Endothelial cell of umbilical vein (primary cell): ENCODE measurements around the gene RPLP2.

Experiments used
- EZH2 ChIP-seq: IDR thresholded peaks from 2 replicates; pipeline ENCODE4 v1.6.1; 2012; ENCODE audit warnings: borderline replicate concordance, low read depth, mild to moderate bottlenecking, moderate library complexity, low read length, inconsistent platforms; ENCODE audit not compliant: severe bottlenecking
- FOS ChIP-seq: IDR thresholded peaks from 2 replicates; pipeline ENCODE4 v1.6.1; 2011; ENCODE audit warnings: mild to moderate bottlenecking, low read length, moderate library complexity, borderline replicate concordance; ENCODE audit not compliant: insufficient read depth
- GATA2 ChIP-seq: IDR thresholded peaks from 2 replicates; pipeline ENCODE4 v1.7.0; 2011; ENCODE audit warnings: low read depth, mild to moderate bottlenecking, moderate library complexity, mixed read lengths, low read length; ENCODE audit not compliant: insufficient read length, insufficient read depth
- JUN ChIP-seq: IDR thresholded peaks from 2 replicates; pipeline ENCODE4 v1.6.1; 2011; ENCODE audit warnings: borderline replicate concordance, low read depth; ENCODE audit not compliant: insufficient read length, insufficient read depth
- MYC ChIP-seq: IDR thresholded peaks from one replicate; pipeline ENCODE4 v1.6.1; 2011; ENCODE audit warnings: mild to moderate bottlenecking, low read depth, low read length
- POLR2A ChIP-seq: IDR thresholded peaks from 2 replicates; pipeline ENCODE4 v1.6.1; 2012; ENCODE audit warnings: low read depth, mild to moderate bottlenecking, control low read depth, low read length
- POLR2AphosphoS5 ChIP-seq: IDR thresholded peaks from 2 replicates; pipeline ENCODE4 v1.6.1; 2012; ENCODE audit warnings: low read depth, mild to moderate bottlenecking, control low read depth, low read length, moderate library complexity; ENCODE audit not compliant: insufficient read depth
- TF ChIP-seq, protein P1 (sequence below), 2 donors: IDR thresholded peaks; 1 replicate in 1 of 2; 2 replicates in 1 of 2; pipeline ENCODE4 v1.5.1; 2011; ENCODE audit warnings: low read length in 2 of 2, mild to moderate bottlenecking in 2 of 2, moderate library complexity in 2 of 2, control low read depth in 1 of 2, inconsistent platforms in 1 of 2, low read depth in 1 of 2; ENCODE audit not compliant: insufficient read depth in 1 of 2; ENCODE audit errors: extremely low read depth in 1 of 2

DNA sequence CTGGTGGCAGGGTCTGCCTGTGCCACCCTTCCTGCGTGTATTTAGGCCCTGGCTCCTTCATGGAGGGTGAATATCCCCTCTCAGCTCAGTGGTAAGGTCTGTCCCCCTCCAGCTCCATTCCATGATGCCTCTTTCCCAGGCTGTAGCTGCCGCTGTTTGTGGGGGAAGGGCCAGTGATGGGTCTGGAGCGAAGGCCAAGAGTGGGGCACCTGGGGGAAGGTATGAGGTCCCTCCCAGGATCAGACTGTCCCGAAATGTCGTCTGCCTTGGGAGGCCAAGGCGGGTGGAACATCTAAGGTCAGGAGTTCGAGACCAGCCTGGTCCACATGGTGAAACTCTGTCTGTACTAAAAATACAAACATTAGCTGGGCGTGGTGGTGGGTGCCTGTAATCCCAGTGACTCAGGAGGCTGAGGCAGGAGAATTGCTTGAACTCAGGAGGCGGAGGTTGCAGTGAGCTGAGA, 24.1 kb downstream of the RPLP2 start:
- TF ChIP-seq, protein P1, sequence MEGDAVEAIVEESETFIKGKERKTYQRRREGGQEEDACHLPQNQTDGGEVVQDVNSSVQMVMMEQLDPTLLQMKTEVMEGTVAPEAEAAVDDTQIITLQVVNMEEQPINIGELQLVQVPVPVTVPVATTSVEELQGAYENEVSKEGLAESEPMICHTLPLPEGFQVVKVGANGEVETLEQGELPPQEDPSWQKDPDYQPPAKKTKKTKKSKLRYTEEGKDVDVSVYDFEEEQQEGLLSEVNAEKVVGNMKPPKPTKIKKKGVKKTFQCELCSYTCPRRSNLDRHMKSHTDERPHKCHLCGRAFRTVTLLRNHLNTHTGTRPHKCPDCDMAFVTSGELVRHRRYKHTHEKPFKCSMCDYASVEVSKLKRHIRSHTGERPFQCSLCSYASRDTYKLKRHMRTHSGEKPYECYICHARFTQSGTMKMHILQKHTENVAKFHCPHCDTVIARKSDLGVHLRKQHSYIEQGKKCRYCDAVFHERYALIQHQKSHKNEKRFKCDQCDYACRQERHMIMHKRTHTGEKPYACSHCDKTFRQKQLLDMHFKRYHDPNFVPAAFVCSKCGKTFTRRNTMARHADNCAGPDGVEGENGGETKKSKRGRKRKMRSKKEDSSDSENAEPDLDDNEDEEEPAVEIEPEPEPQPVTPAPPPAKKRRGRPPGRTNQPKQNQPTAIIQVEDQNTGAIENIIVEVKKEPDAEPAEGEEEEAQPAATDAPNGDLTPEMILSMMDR (IDR thresholded peaks at IDR 0.05; ENCODE audit: extremely low read depth in 1 of 2, insufficient read depth in 1 of 2, low read depth in 1 of 2, low read length in 2 of 2), result no peak
- TF ChIP-seq POLR2A, result no peak
- no peak for TF ChIP-seq JUN
- TF ChIP-seq POLR2AphosphoS5, result no peak
- no peak for TF ChIP-seq EZH2
- TF ChIP-seq GATA2, result no peak
- no peak for TF ChIP-seq MYC
- TF ChIP-seq FOS, result no peak
